HL-60 (cell line): Measurements from ENCODE around the gene DMD.

ENCODE experiments used
- DNase-seq, 2 experiments: peaks; one replicate each; pipeline ENCODE4 v3.0.0-alpha.2; 2010 to 2020; ENCODE audit warnings: low read depth in 1 of 2, low spot score in 1 of 2
- H3K27ac ChIP-seq: fragments of 250-450 bp; sonication (Bioruptor Pico); replicated peaks from 2 replicates; pipeline ENCODE4 v1.5.1; 2020; ENCODE audit warnings: mild to moderate bottlenecking, moderate library complexity
- H3K27me3 ChIP-seq: fragments of 250-450 bp; sonication (Bioruptor Pico); 2 replicates; pipeline ENCODE4 v1.5.1; 2021; ENCODE audit warnings: mild to moderate bottlenecking, moderate library complexity; ENCODE audit not compliant: insufficient read depth, poor library complexity, severe bottlenecking
- H3K4me3 ChIP-seq: replicated peaks from 2 replicates; pipeline ENCODE4 v1.5.1; 2011; ENCODE audit warnings: mild to moderate bottlenecking, control low read depth, low read length; ENCODE audit not compliant: insufficient read depth
- GABPA ChIP-seq: IDR thresholded peaks from 2 replicates; pipeline ENCODE4 v1.6.1; 2012; ENCODE audit warnings: low read depth
- POLR2AphosphoS5 ChIP-seq: IDR thresholded peaks from 2 replicates; pipeline ENCODE4 v1.6.1; 2012; ENCODE audit warnings: low read depth
- SPI1 ChIP-seq: IDR thresholded peaks from 2 replicates; pipeline ENCODE4 v1.6.1; 2012; ENCODE audit warnings: low read depth, mild to moderate bottlenecking, borderline replicate concordance
- TF ChIP-seq, protein P1 (sequence below): IDR thresholded peaks from 2 replicates; pipeline ENCODE4 v1.6.1; 2012; ENCODE audit warnings: low read depth; ENCODE audit not compliant: insufficient replicate concordance
- TF ChIP-seq, protein P2 (sequence below): IDR thresholded peaks from one replicate; pipeline ENCODE4 v1.5.1; 2011; ENCODE audit warnings: low read length, control low read depth, inconsistent platforms; ENCODE audit not compliant: insufficient read depth

DMD gene

GRCh38 chrX:31609130-31609529, 1602.2 kb downstream of the DMD start:
- no peak overlapping the region for H3K27ac ChIP-seq
- no peaks in the 10 kb centered on the region for H3K27me3 ChIP-seq
- DNase-seq, result no peak
- no peak overlapping the region for H3K4me3 ChIP-seq
- no peak for TF ChIP-seq SPI1
- no peak for TF ChIP-seq GABPA
- TF ChIP-seq, protein P1, sequence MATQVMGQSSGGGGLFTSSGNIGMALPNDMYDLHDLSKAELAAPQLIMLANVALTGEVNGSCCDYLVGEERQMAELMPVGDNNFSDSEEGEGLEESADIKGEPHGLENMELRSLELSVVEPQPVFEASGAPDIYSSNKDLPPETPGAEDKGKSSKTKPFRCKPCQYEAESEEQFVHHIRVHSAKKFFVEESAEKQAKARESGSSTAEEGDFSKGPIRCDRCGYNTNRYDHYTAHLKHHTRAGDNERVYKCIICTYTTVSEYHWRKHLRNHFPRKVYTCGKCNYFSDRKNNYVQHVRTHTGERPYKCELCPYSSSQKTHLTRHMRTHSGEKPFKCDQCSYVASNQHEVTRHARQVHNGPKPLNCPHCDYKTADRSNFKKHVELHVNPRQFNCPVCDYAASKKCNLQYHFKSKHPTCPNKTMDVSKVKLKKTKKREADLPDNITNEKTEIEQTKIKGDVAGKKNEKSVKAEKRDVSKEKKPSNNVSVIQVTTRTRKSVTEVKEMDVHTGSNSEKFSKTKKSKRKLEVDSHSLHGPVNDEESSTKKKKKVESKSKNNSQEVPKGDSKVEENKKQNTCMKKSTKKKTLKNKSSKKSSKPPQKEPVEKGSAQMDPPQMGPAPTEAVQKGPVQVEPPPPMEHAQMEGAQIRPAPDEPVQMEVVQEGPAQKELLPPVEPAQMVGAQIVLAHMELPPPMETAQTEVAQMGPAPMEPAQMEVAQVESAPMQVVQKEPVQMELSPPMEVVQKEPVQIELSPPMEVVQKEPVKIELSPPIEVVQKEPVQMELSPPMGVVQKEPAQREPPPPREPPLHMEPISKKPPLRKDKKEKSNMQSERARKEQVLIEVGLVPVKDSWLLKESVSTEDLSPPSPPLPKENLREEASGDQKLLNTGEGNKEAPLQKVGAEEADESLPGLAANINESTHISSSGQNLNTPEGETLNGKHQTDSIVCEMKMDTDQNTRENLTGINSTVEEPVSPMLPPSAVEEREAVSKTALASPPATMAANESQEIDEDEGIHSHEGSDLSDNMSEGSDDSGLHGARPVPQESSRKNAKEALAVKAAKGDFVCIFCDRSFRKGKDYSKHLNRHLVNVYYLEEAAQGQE, result no peak
- no peak for TF ChIP-seq POLR2AphosphoS5
- TF ChIP-seq, protein P2, sequence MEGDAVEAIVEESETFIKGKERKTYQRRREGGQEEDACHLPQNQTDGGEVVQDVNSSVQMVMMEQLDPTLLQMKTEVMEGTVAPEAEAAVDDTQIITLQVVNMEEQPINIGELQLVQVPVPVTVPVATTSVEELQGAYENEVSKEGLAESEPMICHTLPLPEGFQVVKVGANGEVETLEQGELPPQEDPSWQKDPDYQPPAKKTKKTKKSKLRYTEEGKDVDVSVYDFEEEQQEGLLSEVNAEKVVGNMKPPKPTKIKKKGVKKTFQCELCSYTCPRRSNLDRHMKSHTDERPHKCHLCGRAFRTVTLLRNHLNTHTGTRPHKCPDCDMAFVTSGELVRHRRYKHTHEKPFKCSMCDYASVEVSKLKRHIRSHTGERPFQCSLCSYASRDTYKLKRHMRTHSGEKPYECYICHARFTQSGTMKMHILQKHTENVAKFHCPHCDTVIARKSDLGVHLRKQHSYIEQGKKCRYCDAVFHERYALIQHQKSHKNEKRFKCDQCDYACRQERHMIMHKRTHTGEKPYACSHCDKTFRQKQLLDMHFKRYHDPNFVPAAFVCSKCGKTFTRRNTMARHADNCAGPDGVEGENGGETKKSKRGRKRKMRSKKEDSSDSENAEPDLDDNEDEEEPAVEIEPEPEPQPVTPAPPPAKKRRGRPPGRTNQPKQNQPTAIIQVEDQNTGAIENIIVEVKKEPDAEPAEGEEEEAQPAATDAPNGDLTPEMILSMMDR, result no peak

DNA sequence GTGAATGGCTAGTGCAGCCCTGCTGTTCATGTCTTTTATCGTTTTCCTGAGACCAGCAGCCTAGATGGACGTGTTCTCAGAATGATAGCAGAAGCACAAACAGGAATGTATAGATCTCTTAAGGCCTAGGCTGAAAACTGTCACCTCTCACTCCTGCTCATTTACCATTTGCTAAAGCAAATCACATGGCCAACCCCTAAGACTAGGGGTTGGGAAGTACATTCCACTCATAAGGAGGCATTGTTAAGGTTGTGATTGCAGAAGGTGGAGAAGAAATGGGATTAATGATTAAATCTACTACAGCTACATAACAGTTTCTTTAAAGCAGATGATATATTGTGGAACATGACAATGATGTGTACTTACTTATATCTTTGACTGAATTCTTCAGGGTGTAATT, 1602.7 kb downstream of the DMD start:
- no peak overlapping the region for H3K27ac ChIP-seq
- no peak overlapping the region for H3K4me3 ChIP-seq
- TF ChIP-seq POLR2AphosphoS5 (no peak), SPI1 (no peak), GABPA (no peak)
- TF ChIP-seq, protein P1, result no peak
- TF ChIP-seq, protein P2, result no peak
- no peaks in the 10 kb centered on the region for H3K27me3 ChIP-seq
- no peak for DNase-seq

DNA sequence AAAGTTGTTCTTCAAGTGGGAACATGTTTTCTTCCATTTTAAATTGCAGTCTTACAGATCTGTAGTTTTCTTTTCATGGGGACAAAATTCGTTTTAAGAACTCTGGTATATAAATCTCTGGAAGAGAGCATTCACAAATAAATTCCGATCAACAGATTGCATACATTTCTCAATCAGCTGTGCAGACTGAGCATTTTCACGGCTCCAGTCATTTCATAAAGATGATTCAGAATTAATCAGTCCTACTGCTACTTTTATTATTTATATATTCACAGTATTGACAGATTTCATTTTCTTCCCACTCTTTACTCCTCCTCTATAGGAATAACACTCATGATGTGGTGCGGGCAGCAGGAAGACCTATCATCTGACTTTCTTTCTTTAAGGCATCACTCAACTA, 1604.6 kb downstream of the DMD start:
- TF ChIP-seq SPI1, result no peak
- TF ChIP-seq POLR2AphosphoS5, result no peak
- TF ChIP-seq, protein P1, result no peak
- TF ChIP-seq GABPA, result no peak
- TF ChIP-seq, protein P2, result no peak

More for the DNA sequence above, 1604.6 kb downstream of the DMD start:
- H3K4me3 ChIP-seq, result no peak overlapping the region
- DNase-seq, result no peak
- H3K27ac ChIP-seq, result no peak overlapping the region
- H3K27me3 ChIP-seq, result no peaks in the 10 kb centered on the region
